GM21528 (cell line): ENCODE measurements around the gene EPHB1.

Source experiments
- ATAC-seq: cut with Tn5 transposase; IDR thresholded peaks from one replicate; pipeline ENCODE4 v1.9.1; 2021; ENCODE audit warnings: mild to moderate bottlenecking, moderate library complexity; ENCODE audit not compliant: unreplicated experiment, low FRiP score

Gene EPHB1

DNA sequence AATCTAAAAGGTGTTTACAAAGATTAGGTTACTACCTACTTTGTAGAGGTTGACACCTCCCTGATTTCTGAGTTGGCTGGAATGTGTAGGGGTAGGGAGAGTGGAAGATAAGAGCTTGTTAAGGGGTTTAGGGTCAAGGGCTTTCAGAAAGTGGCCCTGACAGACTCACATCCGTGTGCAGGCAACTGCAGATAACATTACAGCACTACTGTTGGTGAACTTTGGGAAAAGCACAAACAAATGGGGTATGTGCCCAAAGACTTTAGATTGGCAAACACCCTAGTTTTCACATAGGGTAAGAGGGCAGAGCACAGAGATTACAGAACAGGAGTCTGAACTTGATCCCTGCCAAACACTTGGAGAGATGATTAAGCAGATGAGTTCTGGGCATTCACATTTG, 375.7 kb downstream of the EPHB1 start:
- no peak for ATAC-seq

DNA sequence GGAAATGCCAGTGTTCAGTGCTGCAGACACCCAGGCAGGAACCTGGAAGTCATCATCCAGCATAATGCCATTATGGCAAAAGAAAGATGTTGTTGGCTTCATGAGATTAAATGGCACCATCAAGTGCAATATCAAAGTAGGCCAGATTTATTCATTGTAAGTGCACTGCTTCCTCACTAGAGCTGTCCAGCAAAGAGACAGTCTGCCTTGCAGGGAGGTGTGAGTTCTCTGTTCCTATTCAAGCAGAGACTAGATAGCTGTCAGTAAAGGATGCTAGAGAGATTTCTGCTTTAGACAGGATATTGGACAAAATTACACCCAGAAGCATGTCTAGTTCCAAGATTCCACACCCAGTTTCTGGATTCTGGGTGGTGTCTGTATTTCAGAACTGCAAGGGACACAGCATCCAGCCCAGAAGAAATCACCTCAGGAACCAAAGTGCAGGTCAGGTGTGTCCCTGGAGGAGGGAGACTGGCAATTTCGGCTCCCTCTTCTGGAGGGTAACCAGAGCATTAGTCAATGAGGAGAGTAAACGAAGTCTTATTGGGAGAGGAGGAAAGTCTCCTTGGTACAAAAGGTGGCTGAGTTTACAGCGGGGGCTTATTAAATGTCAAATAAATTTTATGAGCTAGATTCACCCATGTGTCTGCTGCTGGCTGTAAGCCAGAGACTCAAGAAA, 377.3 kb downstream of the EPHB1 start:
- no peak for ATAC-seq

- no peak for ATAC-seq
Observed at GRCh38 chr3:135175728-135176277, 380.7 kb downstream of the EPHB1 start.

DNA sequence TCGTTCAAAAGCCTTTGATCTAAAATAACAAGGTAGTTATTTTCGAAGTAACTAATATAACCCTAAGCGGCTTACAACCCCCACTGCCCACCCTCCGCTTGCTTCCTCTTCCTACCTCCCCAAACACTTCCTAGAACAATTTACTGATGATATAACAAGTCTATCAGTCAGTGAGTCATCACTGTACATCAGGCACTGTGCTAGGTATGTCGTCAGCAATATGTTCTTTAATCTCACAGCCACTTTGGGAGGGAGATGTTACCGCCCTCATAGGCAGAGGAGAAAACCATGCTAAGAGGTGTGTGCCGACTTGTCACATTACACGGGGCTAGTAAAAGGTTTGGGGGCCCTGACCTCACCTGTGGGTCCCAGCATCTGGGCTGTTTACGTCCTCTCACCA, 381.8 kb downstream of the EPHB1 start:
- no peak for ATAC-seq

DNA sequence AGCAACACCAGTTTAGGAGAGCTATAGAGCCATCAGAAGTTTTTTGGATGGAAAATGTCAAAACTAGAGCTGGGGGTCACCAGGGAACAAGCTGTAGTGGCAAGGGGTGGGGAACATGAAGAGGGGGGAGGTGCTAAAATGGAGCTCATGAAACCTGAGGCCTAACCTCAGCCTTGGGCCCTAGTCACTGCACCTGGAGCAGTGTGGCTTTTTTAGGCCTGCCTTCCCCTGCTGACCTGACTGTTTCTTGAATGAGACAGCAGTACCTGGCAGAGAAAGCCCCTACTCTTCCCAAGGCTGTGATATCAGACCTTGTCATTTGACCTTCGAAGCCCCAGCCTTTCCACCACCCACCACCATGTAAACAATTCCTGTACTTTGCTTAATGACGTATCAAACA, 383.5 kb downstream of the EPHB1 start:
- ATAC-seq, result no peak

DNA sequence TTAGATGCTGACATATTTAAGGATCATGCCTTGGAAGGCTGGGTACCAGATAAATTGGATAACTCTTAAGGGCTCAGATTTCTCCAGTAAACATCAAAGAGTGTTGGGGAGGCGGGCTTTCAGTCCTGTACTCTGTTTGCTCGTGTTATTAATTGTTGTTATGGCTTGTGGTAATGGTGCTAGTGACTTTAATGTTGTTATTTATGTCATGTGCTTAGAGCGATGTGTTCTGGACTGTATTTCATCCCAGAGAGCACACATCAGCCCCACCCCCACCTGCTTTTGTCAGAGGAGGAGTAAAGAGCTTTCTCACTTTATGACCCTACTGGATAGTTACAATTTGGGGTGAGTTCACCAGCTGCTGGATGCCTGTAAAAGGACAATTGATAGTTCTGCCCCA, 386.3 kb downstream of the EPHB1 start:
- ATAC-seq, result no peak

DNA sequence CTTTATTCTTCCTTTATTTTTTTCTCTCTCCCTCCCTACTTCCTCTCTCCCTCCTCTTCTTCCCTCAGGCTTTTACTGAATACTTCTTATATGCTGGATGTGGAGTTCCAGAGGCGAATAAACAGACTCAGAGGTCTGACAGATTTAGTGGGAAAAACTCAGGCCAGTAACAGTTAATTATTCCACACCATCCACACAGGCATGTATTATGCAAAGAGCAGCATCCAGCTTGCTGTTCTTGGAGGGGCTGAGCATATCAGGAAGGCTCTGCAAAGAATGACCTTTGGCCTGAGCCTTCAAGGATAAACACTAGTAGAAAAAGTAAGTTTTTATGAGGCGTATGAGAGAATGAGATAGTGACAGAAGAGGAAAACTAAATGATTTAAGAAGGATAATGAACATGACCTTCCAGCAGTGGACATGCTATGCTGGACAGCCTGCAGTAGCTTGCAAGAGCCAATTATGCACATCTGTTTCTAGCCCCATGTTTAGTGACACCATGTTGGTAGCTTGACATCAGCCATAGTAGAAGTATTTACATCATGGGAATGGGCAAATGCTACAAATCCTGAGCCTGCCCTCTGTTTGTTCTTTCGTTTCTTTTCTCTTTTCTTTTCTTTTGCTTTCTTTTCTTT, 387.4 kb downstream of the EPHB1 start:
- ATAC-seq, result no peak

- ATAC-seq, result no peak
Observed at GRCh38 chr3:135190658-135191057, 395.6 kb downstream of the EPHB1 start.

DNA sequence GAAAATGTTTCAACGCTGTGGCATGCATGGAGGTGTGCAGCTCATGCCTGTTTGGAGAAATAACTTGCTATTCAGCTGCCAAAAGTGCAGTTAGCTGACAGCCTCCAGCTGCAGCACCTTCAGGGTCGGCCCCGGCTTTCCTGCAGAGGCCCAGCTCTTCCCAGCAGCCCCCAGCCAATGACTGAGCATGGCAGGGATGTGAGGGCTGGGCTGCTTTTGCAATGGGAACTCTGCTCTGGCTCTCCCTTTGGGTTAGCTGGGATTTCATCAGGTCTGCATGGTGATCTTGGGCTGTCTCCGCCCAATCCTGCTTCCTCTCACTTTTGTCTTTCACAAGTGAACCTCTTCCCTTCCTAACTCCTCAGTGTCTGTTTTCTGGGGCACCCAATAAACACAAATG, 396.6 kb downstream of the EPHB1 start:
- ATAC-seq, result no peak

- no peak for ATAC-seq
Observed at GRCh38 chr3:135192929-135193328, 397.9 kb downstream of the EPHB1 start.

GRCh38 chr3:135197246-135197645, 402.2 kb downstream of the EPHB1 start:
- ATAC-seq, result no peak

GRCh38 chr3:135197856-135198255, 402.8 kb downstream of the EPHB1 start:
- no peak for ATAC-seq

DNA sequence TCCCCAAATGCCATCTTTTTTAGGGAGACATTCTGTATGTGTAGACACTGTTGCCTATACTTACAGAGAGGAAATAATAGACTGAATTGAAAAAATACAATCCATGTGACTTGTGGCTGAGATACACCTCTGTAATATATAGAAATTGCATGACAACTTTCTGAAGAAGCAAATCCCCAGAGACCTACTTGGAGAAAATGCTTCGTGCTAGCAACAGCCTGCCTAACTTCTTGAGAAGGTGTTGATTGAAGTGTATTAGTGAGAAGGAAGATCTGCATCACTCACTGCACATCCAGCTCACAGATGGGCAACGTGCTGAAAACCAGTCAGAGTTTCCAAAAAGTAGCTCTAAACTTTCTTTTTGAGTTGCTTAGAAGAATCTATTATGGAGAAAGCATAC, 404.1 kb downstream of the EPHB1 start:
- no peak for ATAC-seq

DNA sequence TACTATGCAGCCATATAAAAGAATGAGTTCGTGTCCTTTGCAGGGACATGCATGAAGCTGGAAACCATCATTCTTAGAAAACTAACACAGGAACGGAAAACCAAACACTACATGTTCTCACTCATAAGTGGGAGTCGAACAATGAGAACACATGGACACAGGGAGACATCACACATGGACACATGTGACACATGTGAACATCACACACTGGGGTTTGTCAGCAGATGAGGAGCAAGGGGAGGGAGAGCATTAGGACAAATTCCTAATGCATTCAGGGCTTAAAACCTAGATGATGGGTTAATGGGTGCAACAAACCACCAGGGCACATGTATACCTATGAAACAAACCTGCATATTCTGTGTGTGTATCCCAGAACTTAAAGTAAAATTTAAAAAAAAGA, 408.0 kb downstream of the EPHB1 start:
- ATAC-seq, result no peak

GRCh38 chr3:135213213-135213612, 418.2 kb downstream of the EPHB1 start:
- no peak for ATAC-seq

GRCh38 chr3:135213822-135214221, 418.8 kb downstream of the EPHB1 start:
- ATAC-seq, result no peak

- no peak for ATAC-seq
Observed at GRCh38 chr3:135214400-135214799, 419.3 kb downstream of the EPHB1 start.

- ATAC-seq, result no peak
Observed at GRCh38 chr3:135215516-135215915, 420.5 kb downstream of the EPHB1 start.

- ATAC-seq, result no peak
Observed at GRCh38 chr3:135216659-135217058, 421.6 kb downstream of the EPHB1 start.

GRCh38 chr3:135217730-135218129, 422.7 kb downstream of the EPHB1 start:
- ATAC-seq, result no peak

- ATAC-seq, result no peak
Observed at GRCh38 chr3:135218304-135218703, 423.2 kb downstream of the EPHB1 start.

DNA sequence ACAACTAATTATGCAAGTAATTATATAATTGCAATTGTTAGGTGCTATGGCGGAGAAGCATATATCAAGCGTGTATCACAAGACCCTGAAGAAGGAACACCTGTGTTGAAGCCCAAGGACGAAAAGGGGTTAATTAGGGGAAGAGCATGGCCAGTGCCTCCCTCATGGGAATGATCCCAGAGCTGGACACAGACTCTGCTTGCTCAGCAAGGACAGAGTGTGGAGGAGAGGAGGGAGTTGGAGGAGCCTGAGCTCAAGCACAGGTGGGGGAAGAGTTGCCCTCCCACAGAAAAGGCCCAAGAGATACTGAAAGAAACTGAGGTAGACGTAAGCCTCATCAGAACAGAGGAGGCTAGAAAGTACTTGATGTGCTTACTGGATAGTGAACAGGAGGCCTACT, 423.7 kb downstream of the EPHB1 start:
- no peak for ATAC-seq
